Measurements from ENCODE around the gene LPCAT1. TPM values are rescaled to one million over a fixed set of nuclear protein-coding genes. Genes with fewer than 3 reads are reported as not detected.
A peak's percentile ranks its signal among the peaks of the same experiment; 100 is the strongest.
"Not testable (repeated sequence)": the region's sequence is repeated elsewhere in the genome, so short reads cannot be mapped to it uniquely, and the experiment has no call there.

LPCAT1 gene
- total RNA-seq, 4 donors from 2014 or later, result 23.4 to 45.3 (median 26.8) TPM

GRCh38 chr5:1541702-1542400, 18.1 kb upstream of the LPCAT1 start:
- Histone ChIP-seq H3K36me3 (no peaks in the 10 kb centered on the region), H3K27me3 (no peaks in the 10 kb centered on the region), H3K27ac (peak overlapping the region in 2 of 4 donors; percentile 52 to 58), H3K4me3 (no peak overlapping the region), H3K4me1 (peaks cover 0 to 39% (median 2%) of the 10 kb centered on the region in 4 donors), H3K9me3 (no peaks in the 10 kb centered on the region)
- 27% methylated on average over 10 of the region's 10 CpGs for WGBS, 2 donors
- DNase-seq (ENCODE audit: low spot score in 2 of 2), result no peak
- no peak for TF ChIP-seq CTCF (IDR thresholded peaks at IDR 0.05)
- TF ChIP-seq POLR2A (IDR thresholded peaks at IDR 0.05), result no peak
- TF ChIP-seq EP300 (IDR thresholded peaks at IDR 0.05), result no peak

DNA sequence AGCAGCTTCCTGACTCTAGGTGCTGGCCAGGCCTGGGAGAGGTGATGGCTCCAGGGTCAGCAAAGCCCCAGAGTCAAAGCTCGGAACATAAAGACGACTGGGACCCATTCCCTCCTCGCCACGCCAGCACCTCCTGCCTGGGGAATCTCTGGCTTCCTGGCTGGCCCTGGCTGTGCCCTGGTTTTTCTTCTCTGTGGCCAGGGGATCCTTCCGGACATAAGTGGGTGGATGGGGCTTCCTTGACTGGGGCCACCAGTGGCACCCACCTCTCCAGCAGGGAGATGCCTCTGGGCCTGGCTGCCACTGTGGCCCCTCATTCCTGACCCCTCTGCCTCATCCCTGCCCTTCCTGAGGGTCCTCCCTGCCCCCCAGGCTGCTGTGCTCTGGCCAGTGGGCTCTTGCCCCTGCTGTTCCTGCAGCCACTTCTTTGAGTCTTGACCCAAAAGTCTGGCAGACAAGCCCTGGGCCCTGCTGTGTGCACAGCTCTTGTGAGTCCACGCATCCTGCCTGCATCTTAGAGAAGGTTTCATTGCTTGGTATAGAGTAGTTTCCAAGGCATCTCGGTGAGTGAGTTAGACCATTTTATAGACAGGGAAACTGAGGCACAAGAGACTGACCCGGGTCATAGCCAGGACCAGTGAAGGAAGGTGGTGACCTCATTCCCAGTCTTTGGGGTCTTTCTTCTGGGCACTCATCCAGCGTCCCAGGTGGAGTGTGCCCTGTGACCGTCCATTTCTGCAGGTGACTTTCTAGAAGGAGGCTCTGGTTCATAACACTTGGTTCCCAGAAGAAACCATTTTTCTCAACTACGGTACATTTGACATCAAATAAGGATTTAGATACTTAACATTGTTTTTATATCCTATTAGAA, 17.3 kb upstream of the LPCAT1 start:
- TF ChIP-seq POLR2A (IDR thresholded peaks at IDR 0.05), result no peak
- no peak for TF ChIP-seq CTCF (IDR thresholded peaks at IDR 0.05)
- TF ChIP-seq EP300 (IDR thresholded peaks at IDR 0.05), result no peak
- Histone ChIP-seq H3K4me3 (no peak overlapping the region), H3K9me3 (no peaks in the 10 kb centered on the region), H3K36me3 (no peaks in the 10 kb centered on the region), H3K4me1 (peaks cover 0 to 45% (median 8%) of the 10 kb centered on the region in 4 donors), H3K27me3 (no peaks in the 10 kb centered on the region), H3K27ac (peak overlapping the region in 1 of 4 donors; percentile 58)
- 88 to 91% methylated on average over 11 of the region's 11 CpGs for WGBS, 2 donors
- no peak for DNase-seq (ENCODE audit: low spot score in 2 of 2)

- H3K27me3 ChIP-seq, result no peaks in the 10 kb centered on the region
- 93 to 100% methylated on average over 3 of the region's 3 CpGs for WGBS, 2 donors
- H3K4me1 ChIP-seq, result peaks cover 0 to 47% (median 9%) of the 10 kb centered on the region in 4 donors
- no peak overlapping the region for H3K27ac ChIP-seq
- no peak overlapping the region for H3K4me3 ChIP-seq
- no peaks in the 10 kb centered on the region for H3K9me3 ChIP-seq
- no peak for TF ChIP-seq EP300 (IDR thresholded peaks at IDR 0.05)
- TF ChIP-seq CTCF (IDR thresholded peaks at IDR 0.05), result peak in 1 of 5 experiments; percentile 4
- H3K36me3 ChIP-seq, result no peaks in the 10 kb centered on the region
- DNase-seq (ENCODE audit: low spot score in 2 of 2), result no peak
Measured at GRCh38 chr5:1540166-1540565, 16.4 kb upstream of the LPCAT1 start.

DNA sequence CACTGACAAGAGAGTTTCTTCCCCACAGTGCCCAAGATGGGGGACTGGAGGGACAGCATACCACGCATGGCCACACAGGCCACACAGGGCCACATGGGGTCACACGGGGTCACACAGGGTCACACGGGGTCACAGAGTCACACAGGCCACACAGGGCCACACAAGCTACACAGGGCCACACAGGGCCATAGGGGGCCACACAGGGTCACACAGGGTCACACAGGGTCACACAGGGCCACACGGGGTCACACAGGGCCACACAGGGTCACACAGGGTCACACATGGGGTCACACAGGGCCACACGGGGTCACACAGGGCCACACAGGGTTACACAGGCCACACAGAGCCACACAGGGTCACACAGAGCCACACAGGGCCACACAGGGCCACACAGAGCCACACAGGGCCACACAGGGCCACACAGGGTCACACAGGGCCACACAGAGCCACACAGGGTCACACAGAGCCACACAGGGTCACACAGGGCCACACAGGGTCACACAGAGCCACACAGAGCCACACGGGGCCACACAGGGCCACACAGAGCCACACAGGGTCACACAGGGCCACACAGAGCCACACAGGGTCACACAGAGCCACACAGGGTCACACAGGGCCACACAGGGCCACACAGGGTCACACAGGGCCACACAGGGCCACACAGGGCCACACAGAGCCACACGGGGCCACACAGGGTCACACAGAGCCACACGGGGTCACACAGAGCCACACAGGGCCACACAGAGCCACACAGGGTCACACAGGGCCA, 15.8 kb upstream of the LPCAT1 start:
- H3K27me3 ChIP-seq; H3K9me3 ChIP-seq; DNase-seq (ENCODE audit: low spot score in 2 of 2); H3K4me3 ChIP-seq; H3K36me3 ChIP-seq: not testable (repeated sequence)
- H3K4me1 ChIP-seq, result peaks cover 0 to 43% (median 9%) of the 10 kb centered on the region in 4 donors
- 57 to 76% methylated on average over 5 to 6 of the region's 8 CpGs for WGBS, 2 donors
- H3K27ac ChIP-seq, result peak overlapping the region in 1 of 4 donors; percentile 9

DNA sequence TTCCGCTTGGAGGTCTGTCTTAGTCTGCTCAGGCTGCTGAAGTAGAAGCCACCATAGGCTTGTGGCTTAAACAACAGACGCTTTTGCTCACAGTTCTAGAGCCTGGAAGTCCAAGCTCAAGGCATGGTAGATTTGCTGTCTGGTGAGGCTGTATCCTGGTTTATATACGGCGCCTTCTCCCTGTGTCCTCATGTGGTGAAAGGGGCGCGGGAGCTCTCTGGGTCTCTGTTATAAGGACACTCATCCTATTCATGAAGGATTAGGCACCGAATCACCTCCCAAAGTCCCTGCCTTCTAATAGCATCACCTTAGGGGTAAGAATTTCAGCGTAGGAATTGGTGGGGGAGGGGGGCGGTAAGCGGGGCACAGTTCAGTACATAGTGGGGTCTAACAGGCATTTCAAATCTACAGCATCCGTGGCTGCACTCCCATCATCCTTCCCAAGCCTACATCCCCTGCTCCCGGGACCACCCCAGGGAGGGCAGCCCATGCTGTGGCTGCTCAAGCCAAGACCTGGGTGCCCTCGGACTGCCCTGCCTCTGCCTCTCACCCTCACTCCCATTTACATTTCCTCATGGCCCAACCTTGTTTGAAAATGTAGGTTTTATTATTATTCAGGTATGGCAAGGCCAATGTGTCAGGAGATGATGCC, 15.1 kb upstream of the LPCAT1 start:
- peaks cover 0 to 36% (median 7%) of the 10 kb centered on the region in 4 donors for H3K4me1 ChIP-seq
- H3K36me3 ChIP-seq, result no peaks in the 10 kb centered on the region
- H3K4me3 ChIP-seq, result no peak overlapping the region
- WGBS, 2 donors, result 93 to 94% methylated on average over 13 of the region's 13 CpGs
- H3K27me3 ChIP-seq, result no peaks in the 10 kb centered on the region
- no peak for DNase-seq (ENCODE audit: low spot score in 2 of 2)
- H3K27ac ChIP-seq, result no peak overlapping the region
- no peaks in the 10 kb centered on the region for H3K9me3 ChIP-seq
- TF ChIP-seq POLR2A (IDR thresholded peaks at IDR 0.05), result no peak
- TF ChIP-seq CTCF (IDR thresholded peaks at IDR 0.05), result no peak
- no peak for TF ChIP-seq EP300 (IDR thresholded peaks at IDR 0.05)

Measured in tibial nerve (tissue), 4 donors.